Ishikawa (cell line): ENCODE measurements around the gene SLC6A6.

ENCODE experiments used
- EGR1 ChIP-seq: IDR thresholded peaks from 2 replicates; pipeline ENCODE4 v1.6.1; 2012
- EP300 ChIP-seq: IDR thresholded peaks from 2 replicates; pipeline ENCODE4 v1.6.1; 2012; ENCODE audit warnings: borderline replicate concordance
- FOXM1 ChIP-seq: IDR thresholded peaks from 2 replicates; pipeline ENCODE4 v1.6.1; 2012; ENCODE audit warnings: low read depth, borderline replicate concordance
- RAD21 ChIP-seq: IDR thresholded peaks from 2 replicates; pipeline ENCODE4 v1.6.1; 2012; ENCODE audit warnings: low read depth
- TCF12 ChIP-seq: IDR thresholded peaks from 2 replicates; pipeline ENCODE4 v1.6.1; 2012; ENCODE audit warnings: low read depth
- TF ChIP-seq, protein P1 (sequence below): IDR thresholded peaks from 2 replicates; pipeline ENCODE4 v1.6.1; 2012; ENCODE audit warnings: low read depth, mild to moderate bottlenecking

DNA sequence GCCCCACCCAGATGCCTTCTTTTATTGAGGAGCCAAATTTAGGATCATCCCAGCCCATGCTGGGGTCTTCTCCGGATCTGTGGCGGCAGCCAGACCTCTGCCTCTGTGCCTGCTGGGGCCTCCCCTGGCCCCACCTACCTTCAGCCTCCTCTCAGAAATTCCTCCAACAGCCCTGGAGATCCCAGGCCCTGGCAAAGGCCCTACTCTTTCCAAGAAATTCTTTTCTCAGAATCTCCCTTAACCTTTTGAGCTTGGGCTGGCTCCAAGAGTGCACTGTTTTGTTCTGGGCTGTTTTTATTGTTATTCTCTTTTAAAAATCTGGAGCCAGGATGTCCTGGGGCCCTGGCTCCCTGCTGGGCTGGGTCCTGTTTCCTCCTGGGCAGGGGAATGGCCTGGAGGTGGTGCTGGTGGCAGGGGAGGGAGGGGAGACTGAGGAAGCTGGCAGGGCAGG lies 79.9 kb downstream of the SLC6A6 start:
- TF ChIP-seq, protein P1, sequence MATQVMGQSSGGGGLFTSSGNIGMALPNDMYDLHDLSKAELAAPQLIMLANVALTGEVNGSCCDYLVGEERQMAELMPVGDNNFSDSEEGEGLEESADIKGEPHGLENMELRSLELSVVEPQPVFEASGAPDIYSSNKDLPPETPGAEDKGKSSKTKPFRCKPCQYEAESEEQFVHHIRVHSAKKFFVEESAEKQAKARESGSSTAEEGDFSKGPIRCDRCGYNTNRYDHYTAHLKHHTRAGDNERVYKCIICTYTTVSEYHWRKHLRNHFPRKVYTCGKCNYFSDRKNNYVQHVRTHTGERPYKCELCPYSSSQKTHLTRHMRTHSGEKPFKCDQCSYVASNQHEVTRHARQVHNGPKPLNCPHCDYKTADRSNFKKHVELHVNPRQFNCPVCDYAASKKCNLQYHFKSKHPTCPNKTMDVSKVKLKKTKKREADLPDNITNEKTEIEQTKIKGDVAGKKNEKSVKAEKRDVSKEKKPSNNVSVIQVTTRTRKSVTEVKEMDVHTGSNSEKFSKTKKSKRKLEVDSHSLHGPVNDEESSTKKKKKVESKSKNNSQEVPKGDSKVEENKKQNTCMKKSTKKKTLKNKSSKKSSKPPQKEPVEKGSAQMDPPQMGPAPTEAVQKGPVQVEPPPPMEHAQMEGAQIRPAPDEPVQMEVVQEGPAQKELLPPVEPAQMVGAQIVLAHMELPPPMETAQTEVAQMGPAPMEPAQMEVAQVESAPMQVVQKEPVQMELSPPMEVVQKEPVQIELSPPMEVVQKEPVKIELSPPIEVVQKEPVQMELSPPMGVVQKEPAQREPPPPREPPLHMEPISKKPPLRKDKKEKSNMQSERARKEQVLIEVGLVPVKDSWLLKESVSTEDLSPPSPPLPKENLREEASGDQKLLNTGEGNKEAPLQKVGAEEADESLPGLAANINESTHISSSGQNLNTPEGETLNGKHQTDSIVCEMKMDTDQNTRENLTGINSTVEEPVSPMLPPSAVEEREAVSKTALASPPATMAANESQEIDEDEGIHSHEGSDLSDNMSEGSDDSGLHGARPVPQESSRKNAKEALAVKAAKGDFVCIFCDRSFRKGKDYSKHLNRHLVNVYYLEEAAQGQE, result no peak
- TF ChIP-seq EP300 (no peak), RAD21 (no peak), FOXM1 (no peak), EGR1 (no peak), TCF12 (no peak)
